Epithelial cell of prostate (primary cell): ENCODE results near the gene PROB1.
"Not testable (repeated sequence)": the region's sequence is repeated elsewhere in the genome, so short reads cannot be mapped to it uniquely, and the experiment has no call there.

Experiments
- DNase-seq: peaks from one replicate; pipeline ENCODE4 v3.0.0-alpha.2; 2011; ENCODE audit warnings: low read depth, low spot score
- H3K27ac ChIP-seq: fragments of 450-650 bp; 2 replicates; pipeline ENCODE4 v1.5.1; 2017; ENCODE audit warnings: mild to moderate bottlenecking

Gene PROB1

DNA sequence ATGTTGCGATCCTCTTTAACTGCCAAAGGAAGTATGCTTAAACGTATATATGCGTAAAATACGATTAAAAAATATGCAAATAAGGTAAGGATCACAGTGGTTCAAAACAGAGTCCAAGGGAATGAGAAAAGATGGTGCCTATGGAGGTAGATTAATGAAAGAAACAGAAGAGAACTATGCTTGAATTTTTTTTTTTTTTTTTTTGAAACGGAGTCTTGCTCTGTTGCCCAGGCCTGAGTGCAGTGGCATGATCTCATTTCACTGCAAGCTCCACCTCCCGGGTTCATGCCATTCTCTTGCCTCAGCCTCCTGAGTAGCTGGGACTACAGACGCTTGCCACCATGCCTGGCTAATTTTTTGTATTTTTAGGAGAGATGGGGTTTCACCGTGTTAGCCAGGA, 49.5 kb downstream of the PROB1 start:
- DNase-seq, H3K27ac ChIP-seq: not testable (repeated sequence)

DNA sequence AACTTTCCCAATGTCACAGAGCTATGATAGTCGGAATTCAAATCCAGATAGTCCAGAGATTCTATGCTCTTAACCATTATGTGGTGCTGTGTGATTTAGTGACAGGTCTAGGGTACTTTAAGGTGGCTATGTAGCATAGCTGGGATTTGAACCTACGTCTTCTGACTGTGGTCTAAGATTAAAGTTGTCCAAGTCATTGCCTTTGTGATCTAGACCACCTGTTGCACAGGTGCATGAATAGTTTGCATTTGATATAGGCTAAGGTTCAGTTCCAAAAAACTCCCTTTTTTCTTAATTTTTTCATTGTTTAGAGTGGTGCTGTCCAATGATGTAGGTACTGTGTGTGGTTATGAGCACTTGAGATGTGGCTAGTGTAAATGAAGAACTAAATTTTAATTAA, 50.7 kb downstream of the PROB1 start:
- DNase-seq = no peak

DNA sequence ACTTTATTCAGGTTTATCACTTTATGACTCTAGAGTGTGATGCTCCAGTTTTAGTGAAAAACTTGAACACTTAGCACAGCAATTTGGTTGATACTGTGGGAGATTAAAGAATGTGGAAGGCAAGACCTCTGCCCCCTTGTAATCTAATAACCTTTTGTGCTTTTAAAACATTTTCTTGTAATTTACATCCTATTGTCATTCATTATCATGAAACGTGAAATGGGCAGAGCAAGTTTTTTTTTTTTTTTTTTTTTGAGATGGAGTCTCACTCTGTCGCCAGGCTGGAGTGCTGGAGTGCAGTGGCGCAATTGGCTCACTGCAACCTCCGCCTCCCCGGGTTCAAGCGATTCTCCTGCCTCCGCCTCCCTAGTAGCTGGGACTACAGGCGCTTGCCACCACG, 51.4 kb downstream of the PROB1 start:
- no peak overlapping the region for H3K27ac ChIP-seq
- no peak for DNase-seq

More for the DNA sequence above, 50.7 kb downstream of the PROB1 start:
- H3K27ac ChIP-seq = no peak overlapping the region

DNA sequence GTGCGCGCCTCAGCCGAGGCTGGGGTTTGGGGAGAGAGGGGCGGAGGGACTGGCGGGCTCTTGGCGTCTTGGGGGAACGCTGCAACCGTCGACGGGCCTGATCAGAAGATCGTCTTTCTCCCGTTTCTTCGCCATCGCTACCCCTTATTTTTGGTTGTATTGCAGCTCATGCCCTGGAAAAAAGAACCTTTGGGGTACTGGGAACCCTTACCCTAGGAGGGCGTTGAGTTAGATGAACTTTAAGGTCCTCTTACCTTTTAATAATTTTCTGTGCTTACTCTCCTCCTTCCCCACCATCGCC, 52.5 kb downstream of the PROB1 start:
- no peak for DNase-seq
- peak overlapping the region; percentile 89 for H3K27ac ChIP-seq

DNA sequence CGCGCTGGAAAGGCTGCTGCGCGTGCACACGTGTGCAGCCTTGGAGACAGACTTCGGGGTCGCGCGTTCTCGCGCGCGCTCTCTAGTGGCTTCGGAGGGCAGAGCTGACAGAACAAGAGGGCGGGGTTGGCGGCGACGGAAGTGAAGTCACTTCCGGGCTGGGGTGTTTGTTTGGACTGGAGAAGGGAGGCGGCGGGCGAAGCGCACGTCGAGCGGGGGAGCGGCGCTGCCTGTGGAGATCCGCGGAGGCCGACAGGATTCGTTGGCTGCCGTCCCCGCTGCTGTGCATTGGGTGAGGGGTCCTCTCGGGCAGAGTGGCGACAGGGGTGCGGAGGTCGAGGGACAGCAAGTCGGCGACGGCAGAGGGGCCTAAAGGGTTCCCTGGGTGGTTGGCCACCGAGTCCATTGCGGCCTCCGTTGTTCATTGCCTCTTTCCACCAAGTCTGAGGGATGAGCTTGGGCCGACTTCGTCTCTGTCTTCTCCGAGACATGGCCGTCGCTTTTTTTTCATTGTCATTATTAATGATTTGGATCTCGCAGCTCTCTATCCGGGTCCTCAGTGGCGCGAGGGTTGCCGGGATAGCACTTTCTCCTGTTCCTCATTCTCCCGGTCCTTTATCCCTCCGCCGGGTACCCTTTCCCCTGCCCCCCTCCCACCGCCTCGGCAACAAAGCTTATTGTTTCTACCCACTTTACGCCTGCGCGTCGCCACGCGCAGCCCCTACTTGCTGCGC, 53.0 kb downstream of the PROB1 start, which contains the start of gene PAIP2:
Gene PAIP2 (plus strand): TSS at position 166 of the 734 bp plus-strand sequence. CDS start 21,931 bp downstream, outside the sequence.
- peak within 1 kb of the TSS; percentile 89 for H3K27ac ChIP-seq
- peak; percentile 79 for DNase-seq

DNA sequence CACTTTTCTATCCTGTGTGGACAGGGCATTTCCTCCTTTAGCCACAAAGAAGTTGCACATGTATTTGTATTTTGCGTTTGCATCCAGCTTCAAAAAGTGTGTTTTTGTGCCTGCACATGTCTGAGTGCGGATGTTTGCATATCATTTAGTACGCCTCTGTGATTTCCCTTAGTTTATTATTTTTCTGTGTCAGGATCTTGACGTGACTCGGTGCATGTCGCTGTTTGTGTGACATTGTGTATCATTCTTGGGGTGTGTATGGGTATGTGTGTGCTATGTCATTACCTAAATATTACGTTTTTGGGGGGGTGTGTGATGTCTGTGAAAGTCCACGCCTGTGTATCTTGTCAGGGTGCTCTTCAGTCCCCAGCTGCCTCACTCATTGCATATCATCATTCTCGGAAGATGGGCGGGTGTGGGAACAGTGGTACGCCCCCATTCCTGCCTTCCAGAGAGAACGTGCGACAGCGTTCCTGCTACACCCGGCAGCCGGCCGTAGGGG, 53.7 kb downstream of the PROB1 start:
- H3K27ac ChIP-seq = peak overlapping the region; percentile 89
- DNase-seq = no peak
